ENCODE results near the gene EMILIN1.

Gene EMILIN1

GRCh38 chr2:27080140-27080469, 1.7 kb downstream of the EMILIN1 start:
- no peak for DNase-seq (ENCODE audit: low read depth)

DNA sequence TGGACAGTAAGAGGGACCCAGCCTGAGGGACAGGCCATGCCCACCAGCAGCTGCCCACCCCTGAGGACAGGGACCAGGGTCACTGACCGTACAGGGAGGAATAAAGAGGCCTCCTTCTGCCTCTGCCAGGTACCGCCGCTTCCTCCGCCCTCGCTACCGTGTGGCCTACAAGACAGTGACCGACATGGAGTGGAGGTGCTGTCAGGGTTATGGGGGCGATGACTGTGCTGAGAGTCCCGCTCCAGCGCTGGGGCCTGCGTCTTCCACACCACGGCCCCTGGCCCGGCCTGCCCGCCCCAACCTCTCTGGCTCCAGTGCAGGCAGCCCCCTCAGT, 2.2 kb downstream of the EMILIN1 start:
- DNase-seq (ENCODE audit: low read depth): no peak

GRCh38 chr2:27081984-27082772, 3.8 kb downstream of the EMILIN1 start:
- DNase-seq (ENCODE audit: low read depth): no peak

- no peak for DNase-seq (ENCODE audit: low read depth)
Observed at GRCh38 chr2:27082773-27083409, 4.5 kb downstream of the EMILIN1 start.

- DNase-seq (ENCODE audit: low read depth): no peak
Observed at GRCh38 chr2:27083410-27084296, 5.2 kb downstream of the EMILIN1 start.

- no peak for DNase-seq (ENCODE audit: low read depth)
Observed at GRCh38 chr2:27084297-27085061, 6.1 kb downstream of the EMILIN1 start.

- no peak for DNase-seq (ENCODE audit: low read depth)
Observed at GRCh38 chr2:27085062-27085672, 6.8 kb downstream of the EMILIN1 start.

GRCh38 chr2:27085673-27086089, 7.3 kb downstream of the EMILIN1 start:
- DNase-seq (ENCODE audit: low read depth): peak; percentile 56

- peak; percentile 89 for DNase-seq (ENCODE audit: low read depth)
Observed at GRCh38 chr2:27086090-27086723, 7.8 kb downstream of the EMILIN1 start.

- no peak for DNase-seq (ENCODE audit: low read depth)
Observed at GRCh38 chr2:27086724-27087593, 8.5 kb downstream of the EMILIN1 start, which contains the start of gene KHK. Gene KHK (plus strand): TSS chr2:27086772. CDS start chr2:27087260, 488 bp downstream.

- DNase-seq (ENCODE audit: low read depth): no peak
Observed at GRCh38 chr2:27087823-27088410, 9.5 kb downstream of the EMILIN1 start.

DNA sequence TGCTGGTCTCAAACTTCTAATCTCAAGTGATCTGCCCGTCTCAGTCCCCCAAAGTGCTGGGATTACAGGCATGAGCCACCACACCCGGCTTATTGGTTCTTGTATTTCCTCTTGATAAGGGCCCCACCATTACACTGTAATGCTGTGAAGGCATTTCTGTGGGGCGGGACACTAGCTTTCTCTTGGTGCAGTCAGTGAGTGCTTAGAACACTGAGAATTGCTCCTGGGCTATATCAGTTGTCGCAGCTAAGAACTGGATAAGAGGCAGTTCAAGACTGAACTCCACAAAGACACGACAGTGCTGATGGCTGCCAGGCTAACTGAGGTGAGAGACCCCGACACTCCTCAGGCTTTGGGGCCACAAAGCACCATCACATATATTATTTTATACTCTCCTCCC, 10.2 kb downstream of the EMILIN1 start:
- DNase-seq (ENCODE audit: low read depth): no peak

DNA sequence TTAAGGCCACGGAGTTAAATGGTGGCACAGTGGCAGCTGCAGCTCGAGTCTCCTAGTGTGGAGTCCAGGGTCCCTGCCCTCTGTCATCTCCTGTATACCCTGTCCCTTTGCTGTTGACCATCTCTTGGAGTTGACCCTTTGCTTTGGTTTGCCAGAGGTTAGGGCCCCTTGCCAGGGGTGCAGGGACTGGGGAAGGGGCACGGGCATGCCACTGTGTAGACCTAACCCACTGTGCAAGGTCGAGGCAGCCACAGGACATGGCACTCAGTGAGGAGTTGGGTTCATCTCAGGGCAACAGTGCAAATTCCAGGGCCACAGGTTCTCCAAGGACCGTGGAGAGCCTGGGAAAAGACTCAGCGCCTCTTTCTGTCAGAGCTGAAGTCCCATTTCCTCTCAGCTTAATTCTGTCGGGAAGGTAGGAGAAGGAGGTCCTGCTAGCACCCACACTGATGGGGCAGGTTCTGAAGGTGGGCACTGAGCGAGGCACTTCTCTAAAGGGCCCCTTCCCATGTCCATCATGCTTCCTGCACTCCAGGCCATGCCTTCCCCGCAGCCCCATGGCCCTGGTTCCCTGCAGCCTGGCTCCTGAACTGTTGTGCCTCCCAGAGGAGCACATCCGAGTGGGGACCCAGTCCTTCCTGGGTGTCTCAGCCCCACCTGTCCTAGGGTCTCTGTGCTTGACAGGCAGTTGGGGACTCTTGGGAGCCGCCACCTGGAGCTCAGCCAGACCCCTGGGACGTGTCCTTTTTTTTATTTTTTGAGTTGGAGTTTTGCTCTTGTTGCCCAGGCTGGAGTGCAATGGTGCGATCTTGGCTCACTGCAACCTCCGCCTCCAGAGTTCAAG, 10.9 kb downstream of the EMILIN1 start:
- DNase-seq (ENCODE audit: low read depth): no peak

- no peak for DNase-seq (ENCODE audit: low read depth)
Observed at GRCh38 chr2:27091746-27092695, 13.6 kb downstream of the EMILIN1 start.

DNA sequence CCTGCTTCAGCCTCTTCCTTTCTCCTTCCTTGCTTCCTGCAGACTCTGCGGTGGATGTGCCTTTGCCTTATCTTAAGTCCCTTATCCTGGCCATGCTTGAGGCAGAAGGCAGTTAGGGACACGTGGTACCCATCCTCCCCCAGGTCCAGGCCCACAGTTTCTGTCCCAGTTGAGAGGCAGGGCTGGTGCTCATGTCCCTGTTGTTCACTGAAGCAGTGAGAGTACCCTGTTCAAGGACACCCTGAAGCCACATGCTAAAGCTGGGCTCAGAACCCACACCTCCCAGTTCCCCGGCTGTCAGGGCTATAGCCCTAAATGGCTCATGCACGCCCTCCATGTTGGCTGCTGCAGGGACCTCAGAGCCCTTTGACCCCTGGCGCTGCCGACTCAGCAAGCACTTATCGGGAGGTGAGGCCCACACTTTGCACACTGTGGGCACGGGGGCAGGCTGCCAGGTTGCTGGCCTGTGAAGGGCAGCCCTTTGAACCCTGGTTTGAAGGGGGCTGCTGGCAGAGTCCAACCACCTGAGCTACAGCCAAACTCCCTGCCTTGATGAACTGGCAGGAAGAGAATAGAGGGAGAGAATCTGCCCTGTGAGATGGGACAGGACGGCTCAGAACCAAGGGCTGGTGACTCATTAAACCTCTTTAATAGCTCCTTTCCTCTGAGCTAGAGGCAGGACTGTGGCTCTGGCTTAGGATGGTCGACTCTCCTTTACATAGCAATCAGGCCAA, 14.4 kb downstream of the EMILIN1 start:
- peak; percentile 48 for DNase-seq (ENCODE audit: low read depth)

DNA sequence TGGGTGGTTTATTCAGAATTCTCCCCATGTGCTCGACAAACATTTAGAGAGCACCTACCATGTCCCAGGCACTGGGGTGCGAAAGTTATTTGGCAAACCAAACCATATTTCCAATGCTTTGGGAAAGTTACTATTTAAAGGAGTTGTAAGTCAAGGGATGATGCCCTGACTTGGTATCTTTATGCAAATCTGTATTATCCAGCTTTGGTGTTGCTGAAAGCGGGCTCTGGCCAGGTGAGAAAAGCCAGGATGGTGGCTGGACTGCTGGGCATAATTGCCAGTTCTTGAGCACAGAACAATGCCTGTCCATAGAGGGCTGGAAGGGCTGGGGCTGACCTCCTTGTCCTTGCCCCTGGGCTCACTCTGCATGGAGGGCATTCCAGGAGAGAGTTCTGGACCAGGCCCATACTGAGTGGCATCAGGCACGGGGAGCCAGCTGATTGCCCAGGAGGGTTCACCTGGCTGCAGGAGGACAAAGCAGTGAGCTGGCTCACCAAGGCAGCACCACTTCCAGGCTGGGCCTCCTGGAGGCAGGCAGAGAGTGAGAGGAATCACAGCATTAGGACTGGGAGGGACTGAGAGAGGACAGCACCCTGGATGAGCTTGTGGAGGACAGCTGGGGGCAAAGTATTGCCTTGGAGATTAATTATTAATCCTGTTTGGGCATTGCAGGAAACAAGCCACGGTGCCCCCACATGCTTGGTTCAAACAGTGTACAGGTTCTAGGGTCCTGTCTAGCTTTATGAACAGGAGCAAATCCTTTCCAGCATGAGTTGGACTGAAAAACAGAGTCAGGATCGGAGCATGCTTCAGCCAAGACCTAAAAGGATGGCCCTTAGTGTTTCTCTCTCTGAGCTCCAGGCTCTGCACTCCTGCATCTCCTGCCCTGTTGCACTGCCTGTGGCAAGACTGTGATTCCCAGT, 15.3 kb downstream of the EMILIN1 start:
- DNase-seq (ENCODE audit: low read depth): no peak
